HG02970 (cell line): ENCODE results near the gene TAAR8.
"Not testable (repeated sequence)": the region's sequence is repeated elsewhere in the genome, so short reads cannot be mapped to it uniquely, and the experiment has no call there.

Experiments
- ATAC-seq: cut with Tn5 transposase; IDR thresholded peaks from one replicate; pipeline ENCODE4 v1.9.1; 2021; ENCODE audit warnings: mild to moderate bottlenecking, moderate library complexity, moderate number of reproducible peaks; ENCODE audit not compliant: unreplicated experiment, low FRiP score

The TAAR8 gene, protein sequence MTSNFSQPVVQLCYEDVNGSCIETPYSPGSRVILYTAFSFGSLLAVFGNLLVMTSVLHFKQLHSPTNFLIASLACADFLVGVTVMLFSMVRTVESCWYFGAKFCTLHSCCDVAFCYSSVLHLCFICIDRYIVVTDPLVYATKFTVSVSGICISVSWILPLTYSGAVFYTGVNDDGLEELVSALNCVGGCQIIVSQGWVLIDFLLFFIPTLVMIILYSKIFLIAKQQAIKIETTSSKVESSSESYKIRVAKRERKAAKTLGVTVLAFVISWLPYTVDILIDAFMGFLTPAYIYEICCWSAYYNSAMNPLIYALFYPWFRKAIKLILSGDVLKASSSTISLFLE

DNA sequence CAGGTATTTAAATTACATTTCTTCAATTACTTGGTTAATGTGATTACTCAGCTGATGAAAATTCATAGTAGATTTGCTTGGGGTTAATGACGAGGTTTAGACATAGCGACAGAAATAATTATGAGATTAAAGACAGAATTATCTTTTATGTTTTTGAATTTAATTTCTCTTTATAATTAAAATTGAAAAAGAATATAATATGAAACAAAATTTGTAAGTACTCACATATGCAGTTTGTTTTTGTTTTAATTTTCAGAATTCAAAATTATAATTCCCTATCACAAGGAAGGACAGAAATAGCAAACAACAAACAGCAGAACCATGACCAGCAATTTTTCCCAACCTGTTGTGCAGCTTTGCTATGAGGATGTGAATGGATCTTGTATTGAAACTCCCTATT lies at the start of gene TAAR8:
TSS of gene TAAR8 (plus strand) at position 301 of the 400 bp plus-strand sequence. CDS start at position 322, 21 bp downstream.
- ATAC-seq, result no peak

DNA sequence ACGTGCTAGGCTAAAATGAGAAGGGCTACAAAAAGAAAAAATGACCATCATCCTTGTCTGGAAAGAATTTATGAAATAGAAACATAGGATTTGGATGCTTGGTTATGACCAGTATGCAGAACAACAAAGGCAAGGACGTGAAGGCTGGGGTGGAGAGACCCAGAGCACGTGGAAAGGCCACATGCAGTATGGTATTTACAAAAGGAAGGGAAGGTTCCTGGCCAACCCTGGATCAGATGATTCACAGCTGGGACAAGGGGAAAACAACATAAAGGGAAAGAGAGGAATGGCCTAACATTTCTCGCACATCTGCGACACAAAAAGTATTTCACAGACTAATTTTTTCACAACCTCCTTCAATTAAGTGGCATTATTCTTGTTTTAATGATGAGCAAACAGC lies 47.7 kb upstream of the TAAR8 start:
- ATAC-seq, result no peak

DNA sequence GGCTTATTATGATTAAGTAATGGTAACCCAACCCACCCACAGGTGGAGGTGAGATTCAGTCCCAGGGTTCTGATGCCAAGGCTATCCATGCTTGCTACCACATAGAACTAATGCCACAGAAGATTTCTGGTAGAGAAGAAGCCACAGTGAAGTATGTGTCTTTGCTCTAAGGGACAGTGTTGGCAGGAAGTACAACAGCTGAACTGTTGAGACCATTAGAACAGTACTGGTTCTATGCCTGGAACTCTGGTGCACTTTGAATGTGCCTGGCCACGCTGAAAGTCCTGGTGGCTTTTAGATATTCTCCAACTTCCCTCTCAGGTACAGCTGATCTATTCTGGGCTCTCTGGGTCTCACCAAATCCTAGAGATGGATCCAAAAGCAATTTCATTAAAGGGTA lies 47.3 kb upstream of the TAAR8 start:
- no peak for ATAC-seq

DNA sequence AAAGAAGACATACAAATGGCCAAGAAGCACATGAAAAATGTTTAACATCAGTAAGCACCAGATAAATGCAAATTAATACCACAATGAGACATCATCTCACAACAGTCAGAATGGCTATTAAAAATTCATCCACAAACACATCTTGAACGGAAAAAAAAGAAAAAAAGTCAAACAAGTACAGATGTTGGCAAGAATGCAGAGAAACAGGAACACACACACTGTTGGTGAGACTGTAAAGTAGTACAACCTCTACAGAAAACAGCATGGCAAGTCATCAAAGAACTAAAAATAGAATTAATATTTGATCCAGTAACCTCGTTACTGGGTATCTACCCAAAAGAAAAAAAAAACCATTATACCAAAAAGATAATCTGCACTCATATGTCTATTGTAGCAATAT lies 46.0 kb upstream of the TAAR8 start:
- no peak for ATAC-seq

DNA sequence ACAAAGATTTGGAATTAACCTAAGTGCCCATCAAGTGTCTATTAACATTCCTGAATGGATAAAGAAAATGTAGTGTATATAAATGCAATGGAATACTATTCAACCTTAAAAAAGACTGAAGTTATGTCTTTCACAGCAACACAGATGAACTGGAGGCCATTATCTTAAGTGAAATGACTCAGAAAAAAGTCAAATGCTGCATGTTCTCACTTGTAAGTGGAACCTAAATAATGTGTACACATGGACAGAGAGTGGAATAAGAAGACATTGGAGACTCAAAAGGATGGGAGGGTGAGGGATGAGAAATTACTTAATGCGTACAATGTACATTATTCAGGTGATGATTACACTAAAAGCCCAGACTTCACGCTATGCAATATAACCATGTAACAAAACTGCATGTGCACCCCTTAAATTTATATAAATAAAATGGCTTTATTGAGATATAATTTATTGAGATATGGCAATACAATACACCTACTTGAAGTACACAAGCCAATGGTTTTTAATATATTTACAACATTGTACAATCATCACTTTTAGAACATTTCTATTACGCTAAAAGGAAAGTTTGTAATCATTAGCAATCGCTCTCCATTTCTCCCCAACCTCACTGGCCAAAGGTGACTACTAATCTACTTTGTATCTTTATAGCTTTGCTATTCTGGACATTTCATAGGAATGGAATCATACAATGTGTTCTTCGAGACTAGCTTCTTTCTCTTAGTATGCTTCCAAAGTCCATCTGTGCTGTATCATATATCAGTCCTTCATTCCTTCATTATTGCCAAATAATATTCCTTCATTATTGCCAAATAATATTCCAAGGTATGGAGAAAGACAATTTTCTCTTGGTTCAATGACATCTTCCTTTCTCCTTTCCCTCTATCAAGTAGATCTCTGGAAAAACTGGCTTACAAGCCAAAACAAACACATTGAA lies 45.3 kb upstream of the TAAR8 start:
- no peak for ATAC-seq

DNA sequence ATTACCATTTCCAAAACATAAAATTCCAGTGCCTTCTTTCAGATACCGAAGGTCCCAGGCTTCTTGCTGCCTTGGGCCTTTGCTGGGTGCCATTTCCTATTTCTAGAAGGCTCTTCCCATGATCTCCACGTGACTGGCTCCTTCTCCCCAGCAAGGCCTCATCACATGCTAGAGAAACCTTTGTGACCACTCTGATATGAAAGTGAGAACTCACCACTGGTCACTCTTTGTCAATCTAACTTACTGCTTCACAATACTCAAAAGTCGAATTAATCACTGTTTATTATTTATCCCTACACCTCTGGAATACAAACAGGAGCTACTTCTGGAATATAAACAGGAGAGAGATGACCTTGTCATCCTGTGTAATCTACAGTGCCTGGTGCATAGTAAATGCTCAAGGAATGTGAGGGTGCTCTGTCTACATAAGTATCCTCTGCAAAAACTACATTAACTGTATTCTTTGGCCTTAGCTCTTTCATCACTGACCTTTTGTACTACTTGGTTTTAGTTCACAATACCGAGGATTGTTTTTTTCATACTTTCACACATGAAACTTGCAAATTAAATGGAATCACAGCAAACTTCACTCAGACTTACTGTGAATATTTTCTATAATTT lies 41.2 kb upstream of the TAAR8 start:
- no peak for ATAC-seq

DNA sequence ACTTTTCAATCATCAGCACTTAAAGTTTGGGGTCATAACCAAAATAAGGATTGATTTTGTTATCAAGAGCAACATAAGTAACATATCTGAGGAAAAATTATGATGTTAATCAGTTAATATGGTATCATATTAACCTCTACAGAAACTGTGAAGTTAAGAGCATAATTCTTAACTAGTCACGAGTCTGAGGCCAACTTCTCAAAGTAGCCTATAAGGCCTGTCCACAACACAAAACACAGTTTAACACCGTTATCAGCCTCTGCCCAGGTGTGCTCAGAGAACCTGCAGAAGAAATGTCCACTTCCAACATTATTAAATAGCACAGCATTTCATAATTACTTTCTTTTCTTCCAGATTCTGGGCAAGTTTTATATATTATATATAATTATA lies 40.6 kb upstream of the TAAR8 start:
- no peak for ATAC-seq

DNA sequence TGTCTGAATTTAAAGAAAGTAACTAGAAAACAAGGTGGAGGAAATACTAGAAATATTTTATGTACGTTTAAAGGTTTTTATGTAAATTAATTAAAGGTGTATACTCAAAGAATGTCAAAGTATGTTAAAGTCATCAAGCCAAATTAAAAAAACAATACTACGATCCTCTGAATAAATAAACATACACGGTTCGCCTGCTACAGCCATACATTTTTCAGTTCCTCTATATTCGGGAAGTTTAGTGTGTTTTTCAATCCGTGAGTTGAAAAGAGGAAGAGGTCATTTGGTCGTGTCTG lies 40.2 kb upstream of the TAAR8 start:
- ATAC-seq, result no peak

DNA sequence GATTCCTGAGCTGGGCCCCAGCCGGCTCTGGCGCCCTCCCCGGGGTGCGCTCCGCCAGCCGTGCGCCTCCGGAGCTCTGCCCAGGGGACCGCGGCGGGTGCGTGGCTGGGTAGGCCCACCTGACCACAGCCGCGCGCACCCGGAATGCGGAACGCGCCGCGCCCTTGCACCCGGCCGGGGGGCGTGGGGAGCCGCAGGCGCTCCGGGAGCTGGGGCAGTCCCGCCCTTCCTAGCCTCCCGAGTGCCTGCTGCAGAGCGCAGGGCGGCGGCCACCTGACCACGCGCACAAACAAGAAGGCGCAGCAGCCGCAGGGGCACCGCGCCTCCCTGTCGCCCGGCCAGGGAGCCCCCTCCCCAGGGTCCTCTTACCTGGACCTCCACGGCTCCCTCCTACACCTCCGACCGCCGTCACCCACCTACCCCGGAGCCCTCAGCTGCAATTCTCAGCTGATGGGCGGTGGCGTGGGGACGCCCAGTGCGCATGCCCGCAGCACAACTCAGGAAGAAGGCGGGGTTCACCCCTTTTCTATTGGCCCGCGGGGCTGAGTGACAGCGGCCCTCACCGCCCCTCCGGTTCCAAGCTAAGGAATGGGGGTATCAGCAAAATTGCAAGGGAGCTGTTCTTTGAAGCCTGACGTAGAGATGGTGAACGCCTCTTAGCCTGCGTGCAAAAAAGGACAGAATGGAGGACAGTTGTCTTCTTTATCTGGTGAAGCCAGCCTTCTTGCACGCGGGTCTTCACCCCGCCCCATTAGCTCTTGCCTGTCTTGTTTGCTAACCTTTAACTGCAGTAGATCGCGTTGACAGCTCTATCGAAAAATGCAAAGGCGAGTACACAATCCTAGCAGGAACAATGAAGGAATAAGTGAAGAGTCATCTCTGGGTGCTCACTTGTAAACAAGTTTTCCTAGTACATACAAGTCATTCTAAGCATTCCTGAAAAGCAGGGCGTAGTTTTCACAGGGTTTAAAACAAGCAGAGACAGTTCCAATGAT lies 39.5 kb upstream of the TAAR8 start, which contains the start of gene STX7:
TSS of gene STX7 (minus strand) at position 479 of the 995 bp plus-strand sequence. CDS start 9,586 bp downstream, outside the sequence.
- peak; percentile 96 for ATAC-seq

DNA sequence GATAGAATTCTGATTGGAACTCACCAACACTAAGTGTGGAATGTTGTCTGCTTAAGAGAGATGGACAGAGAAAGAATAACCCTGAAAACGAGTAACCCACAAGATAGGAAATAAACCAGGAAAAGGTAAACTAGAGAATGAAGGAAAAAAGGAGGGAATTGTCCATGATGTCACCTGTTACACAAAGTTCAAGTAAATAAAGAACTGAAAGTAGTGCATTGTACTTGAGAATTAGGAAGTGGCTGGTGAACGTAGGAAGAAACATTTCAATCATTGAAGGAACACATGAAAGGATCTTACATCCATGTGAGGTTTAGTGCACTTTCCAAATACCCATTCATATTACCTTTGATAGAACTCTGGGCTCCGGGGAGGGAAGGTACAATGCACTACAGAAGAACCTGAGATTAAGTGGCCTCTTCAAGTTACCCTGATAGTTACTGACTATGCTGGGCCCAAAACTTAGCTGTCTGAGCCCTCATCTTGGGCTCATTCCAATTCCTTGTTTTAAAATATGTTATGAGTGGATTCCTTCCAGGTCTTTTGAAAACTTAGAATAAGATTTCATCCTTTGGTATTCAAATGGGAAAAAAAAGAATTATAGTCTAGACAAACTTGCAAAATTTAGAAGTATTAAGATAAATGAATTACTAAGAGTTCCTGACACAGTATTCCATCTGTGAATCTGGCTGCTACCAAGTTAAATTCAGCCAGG lies 38.5 kb upstream of the TAAR8 start:
- ATAC-seq, result no peak

DNA sequence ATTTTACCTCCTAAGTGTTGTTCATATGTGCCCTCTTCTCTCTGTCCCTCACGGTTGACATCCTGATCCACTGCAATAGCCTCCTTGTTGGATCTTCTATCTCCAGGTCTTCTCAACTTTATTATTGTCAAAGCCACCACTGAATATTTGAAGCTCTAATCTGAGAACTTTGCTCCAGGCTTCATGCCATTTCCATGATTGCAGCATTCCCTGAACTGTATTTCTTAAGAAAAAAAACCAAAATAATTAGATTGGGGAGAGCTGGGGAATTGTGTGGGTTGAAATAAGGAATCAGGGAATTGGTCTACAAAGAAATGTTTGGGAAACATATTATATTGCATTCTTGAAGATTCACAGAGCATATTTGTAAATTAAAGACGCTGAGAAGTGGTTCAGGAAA lies 37.1 kb upstream of the TAAR8 start:
- no peak for ATAC-seq

DNA sequence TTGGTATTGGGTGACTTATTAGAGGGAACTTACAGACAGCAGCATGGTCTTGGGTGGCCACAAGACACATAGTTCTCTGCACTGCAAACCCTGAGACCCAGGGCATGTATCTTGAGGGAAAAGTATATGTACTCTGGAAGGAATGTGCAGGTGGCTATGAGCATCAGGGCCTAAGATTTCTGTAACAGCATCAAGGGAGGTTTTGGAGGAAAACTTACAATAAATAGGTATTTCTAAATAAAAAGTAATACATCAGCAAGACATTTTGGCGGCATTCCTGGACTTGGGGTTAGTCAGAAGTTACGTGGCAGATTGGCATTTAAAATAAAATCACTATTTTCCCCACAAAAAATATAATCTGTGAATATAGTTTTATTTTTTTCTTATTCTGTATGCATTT lies 31.5 kb upstream of the TAAR8 start:
- ATAC-seq, result no peak

DNA sequence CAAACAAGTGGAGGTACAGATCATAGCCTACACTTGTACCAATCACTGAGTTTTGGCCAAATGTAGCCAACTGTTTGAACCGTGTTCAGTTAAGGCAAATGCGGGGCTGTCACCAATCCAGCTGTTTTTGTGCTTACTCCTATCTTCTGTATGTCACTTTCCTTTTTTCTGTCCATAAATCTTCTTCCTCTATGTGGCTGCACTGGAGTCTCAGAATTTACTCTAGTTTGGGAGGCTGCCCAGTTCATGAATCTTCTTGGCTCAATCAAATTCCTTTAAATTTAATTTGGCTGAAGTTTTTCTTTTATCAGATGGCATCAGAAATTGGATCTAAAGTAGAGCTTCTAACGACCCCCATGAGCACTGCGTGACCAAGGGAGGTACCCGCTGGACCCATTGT lies 27.8 kb upstream of the TAAR8 start:
- ATAC-seq, result no peak

DNA sequence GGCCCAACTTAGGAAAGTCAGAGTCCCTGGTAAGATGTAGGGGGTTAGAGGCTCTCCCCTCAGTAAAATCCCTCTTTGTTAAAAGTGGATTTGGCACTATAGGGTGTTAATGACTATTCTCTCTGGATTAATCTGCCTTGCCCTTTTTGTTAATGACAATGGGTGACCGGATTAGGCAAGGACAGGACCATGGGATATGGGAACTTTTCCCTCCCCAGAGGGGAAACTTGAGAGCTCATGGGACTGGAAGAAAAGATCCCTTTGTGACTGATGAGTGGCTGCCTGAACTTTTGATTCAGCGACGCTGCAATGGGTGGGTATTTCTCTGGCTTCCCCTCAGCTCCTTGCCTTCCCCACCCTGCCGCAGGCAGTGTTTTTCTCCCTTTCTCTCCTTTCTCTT lies 26.6 kb upstream of the TAAR8 start:
- ATAC-seq, result no peak

DNA sequence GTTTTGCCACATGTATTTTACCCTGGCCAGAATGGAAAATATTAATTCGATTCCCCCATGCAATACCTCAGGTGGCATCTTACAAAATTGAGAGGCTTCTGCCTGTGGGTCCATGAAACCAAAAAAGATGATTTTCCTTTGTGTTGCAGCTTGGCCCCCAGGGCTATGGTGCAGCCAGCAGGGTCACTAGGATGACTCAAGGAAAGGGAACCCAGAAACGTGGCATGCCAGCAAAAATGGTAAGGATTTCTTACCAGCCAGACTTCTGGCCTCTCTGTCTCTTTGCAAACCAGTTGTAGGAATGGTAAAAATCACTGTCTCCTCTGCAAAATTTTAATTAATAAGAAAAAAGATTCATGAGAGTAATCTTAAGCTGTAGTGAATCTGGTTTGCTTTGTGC lies 26.0 kb upstream of the TAAR8 start:
- ATAC-seq, result no peak

DNA sequence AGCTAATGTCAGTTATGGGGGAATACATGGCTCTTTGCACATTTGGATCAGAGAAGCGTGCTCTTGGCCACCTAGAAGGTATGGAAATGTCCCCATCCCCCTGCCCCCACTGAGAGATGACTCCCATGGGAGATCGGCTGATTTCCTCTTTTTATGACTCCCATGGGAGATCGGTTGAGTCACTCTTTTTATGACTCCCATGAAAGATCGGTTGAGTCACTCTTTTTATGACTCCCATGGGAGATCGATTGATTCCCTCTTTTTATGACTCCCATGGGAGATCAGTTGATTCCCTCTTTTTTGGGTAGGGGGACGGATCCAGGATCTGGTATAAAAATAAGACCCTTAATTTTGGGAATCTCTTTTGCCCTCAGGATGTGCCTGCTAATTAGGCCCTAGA lies 24.7 kb upstream of the TAAR8 start:
- ATAC-seq, result no peak

DNA sequence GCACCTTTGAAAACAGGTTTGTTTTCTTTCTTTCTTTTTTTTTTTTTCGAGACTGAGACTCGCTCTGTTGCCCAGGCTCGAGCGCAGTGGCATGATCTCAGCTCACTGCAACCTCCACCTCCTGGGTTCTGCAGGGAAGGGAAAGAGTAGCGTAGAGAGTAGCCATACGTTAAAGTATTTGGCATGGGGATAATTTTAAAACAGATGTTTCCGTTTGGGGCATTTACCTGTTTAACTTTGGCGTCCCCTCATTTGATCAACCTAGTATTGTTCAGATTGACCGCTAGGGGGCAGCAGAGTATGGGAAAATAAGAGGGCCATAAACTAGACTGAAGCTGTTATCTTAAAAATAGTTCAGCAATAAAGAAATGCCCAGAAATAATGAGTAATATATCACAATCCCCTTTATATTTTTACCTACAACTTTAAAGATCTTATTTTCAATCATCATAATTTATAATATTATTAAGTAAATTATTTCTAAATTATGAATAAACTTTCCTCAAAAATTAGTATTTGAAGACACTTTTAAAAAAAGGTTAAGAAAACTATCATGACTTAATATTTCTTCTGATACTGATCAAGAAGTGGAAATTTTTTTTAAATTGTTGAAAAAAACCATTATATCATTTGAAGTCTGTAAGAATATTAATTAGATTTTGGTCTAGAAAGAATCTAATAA lies 22.0 kb upstream of the TAAR8 start:
- peak; percentile 76 for ATAC-seq

DNA sequence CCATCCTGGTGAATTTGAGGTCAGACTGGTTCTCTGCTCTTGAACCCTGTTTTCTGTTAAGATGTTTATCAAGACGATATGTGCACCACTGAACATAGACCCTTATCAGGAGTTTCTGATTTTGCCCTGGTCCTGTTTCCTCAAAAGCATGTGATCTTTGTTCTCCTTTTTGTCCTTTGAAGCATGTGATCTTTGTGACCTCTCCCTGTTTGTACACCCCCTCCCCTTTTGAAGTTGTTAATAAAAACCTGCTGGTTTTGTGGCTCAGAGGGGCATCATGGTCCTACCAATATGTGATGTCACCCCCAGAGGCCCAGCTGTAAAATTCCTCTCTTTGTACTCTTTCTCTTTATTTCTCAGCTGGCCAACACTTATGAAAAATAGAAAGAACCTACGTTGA lies 17.9 kb upstream of the TAAR8 start:
- ATAC-seq, result not testable (repeated sequence)

DNA sequence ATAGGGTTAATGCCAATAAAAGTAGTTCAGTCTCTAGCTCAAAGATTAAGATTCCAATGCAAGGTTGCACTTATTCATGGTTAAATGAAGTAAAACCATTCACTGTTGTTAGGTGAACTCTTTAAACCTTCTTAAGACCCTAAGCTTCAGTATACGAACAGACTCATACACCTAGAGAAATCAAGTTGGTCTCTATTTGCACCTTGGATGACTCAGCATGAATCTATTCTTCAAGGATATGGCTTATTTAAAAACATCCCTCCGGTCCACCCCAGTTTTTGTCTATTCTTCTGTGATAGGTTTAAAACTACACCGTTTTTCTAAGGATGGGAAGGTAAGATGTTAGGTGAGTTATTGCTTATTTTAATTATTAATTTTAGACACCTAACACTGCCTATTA lies 15.3 kb upstream of the TAAR8 start:
- ATAC-seq, result no peak
